Measurements from ENCODE around the gene GUCY1A2.

DNA sequence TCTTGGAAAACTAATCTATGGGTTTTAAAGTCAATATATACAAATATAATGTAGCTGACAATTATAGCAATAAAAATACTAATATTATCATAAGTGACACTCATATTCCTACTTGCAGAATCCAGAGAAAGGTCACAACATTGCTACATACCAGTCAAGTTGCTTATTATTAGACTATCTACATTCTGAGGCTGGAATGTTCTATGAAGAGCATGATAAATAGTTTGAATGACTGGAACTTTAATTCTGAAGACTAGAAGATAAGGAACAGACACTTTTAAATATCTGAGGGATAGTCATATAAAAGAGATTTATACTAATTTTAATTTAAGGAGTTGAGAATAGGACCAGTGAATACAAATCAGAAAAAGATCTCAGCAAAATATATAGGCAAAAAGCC, 146.0 kb downstream of the GUCY1A2 start:
- TF ChIP-seq, protein P1, sequence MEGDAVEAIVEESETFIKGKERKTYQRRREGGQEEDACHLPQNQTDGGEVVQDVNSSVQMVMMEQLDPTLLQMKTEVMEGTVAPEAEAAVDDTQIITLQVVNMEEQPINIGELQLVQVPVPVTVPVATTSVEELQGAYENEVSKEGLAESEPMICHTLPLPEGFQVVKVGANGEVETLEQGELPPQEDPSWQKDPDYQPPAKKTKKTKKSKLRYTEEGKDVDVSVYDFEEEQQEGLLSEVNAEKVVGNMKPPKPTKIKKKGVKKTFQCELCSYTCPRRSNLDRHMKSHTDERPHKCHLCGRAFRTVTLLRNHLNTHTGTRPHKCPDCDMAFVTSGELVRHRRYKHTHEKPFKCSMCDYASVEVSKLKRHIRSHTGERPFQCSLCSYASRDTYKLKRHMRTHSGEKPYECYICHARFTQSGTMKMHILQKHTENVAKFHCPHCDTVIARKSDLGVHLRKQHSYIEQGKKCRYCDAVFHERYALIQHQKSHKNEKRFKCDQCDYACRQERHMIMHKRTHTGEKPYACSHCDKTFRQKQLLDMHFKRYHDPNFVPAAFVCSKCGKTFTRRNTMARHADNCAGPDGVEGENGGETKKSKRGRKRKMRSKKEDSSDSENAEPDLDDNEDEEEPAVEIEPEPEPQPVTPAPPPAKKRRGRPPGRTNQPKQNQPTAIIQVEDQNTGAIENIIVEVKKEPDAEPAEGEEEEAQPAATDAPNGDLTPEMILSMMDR (IDR thresholded peaks at IDR 0.05; ENCODE audit: low read depth, low read length), result no peak
- TF ChIP-seq POLR2A (IDR thresholded peaks at IDR 0.05; ENCODE audit: extremely low read depth, insufficient read length), result no peak
